ENCODE measurements around the gene CCDC82.
"Not testable (repeated sequence)": the region's sequence is repeated elsewhere in the genome, so short reads cannot be mapped to it uniquely, and the experiment has no call there.

The CCDC82 gene

GRCh38 chr11:96389720-96390487, at the start of gene CCDC82, which contains the start of gene JRKL:
Gene CCDC82, minus strand, starts transcription at chr11:96389912. Its CDS starts 5,165 bp downstream, at chr11:96384747.
Gene JRKL, plus strand, starts transcription at chr11:96390013. Its CDS starts 637 bp downstream, at chr11:96390650.
- peak within 1 kb of the TSS; percentile 76 for H3K9ac ChIP-seq (ENCODE audit: low read depth, low read length)
- H3K4me3 ChIP-seq (ENCODE audit: low read depth, low read length) = peak within 1 kb of the TSS; percentile 86
- no peaks in the 10 kb centered on the region for H3K9me3 ChIP-seq (ENCODE audit: control insufficient read depth, insufficient read depth, low read length)
- H3K4me1 ChIP-seq (ENCODE audit: control insufficient read depth, insufficient read depth, low read length) = peaks cover 3% of the 10 kb centered on the region
- no peaks in the 10 kb centered on the region for H3K36me3 ChIP-seq (ENCODE audit: control insufficient read depth, insufficient read depth, low read length)
- no peaks in the 10 kb centered on the region for H3K27me3 ChIP-seq (ENCODE audit: control insufficient read depth, insufficient read depth, low read length)

DNA sequence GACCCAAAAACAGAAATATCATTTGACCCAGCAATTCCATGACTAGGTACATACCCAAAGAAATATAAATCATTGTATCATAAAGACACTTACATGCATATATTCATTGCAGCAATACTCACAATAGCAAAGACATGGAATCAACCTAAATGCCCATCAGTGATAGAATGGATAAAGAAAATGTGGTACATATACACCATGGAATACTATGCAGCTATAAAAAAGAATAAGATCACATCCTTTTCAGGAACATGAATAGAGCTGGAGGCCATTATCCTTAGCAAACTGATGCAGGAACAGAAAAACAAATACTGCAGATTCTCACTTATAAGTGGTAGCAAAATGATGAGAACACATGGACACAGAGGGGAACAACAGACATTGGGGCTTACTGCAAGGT, 42.9 kb upstream of the CCDC82 start:
- H3K27me3 ChIP-seq (ENCODE audit: control insufficient read depth, insufficient read depth, low read length); H3K4me3 ChIP-seq (ENCODE audit: low read depth, low read length); H3K4me1 ChIP-seq (ENCODE audit: control insufficient read depth, insufficient read depth, low read length); H3K9ac ChIP-seq (ENCODE audit: low read depth, low read length); H3K36me3 ChIP-seq (ENCODE audit: control insufficient read depth, insufficient read depth, low read length); H3K9me3 ChIP-seq (ENCODE audit: control insufficient read depth, insufficient read depth, low read length): not testable (repeated sequence)

DNA sequence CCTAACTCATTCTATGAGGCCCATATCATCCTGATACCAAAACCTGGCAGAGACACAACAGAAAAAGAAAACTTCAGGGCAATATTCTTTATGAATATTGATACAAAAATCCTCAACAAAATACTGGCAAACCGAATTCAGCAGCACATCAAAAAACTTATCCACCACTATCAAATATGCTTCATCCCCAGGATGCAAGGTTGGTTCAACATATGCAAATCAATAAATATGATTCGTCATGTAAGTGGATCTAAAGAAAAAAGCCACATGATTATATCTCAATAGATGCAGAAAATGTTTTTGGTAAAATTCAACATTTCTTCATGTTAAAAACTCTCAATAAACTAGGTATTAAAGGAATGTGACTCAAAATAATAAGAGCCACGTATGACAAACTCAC, 41.0 kb upstream of the CCDC82 start:
- H3K9me3 ChIP-seq (ENCODE audit: control insufficient read depth, insufficient read depth, low read length) = no peaks in the 10 kb centered on the region
- H3K4me3 ChIP-seq (ENCODE audit: low read depth, low read length) = no peak overlapping the region
- H3K36me3 ChIP-seq (ENCODE audit: control insufficient read depth, insufficient read depth, low read length) = no peaks in the 10 kb centered on the region
- no peaks in the 10 kb centered on the region for H3K27me3 ChIP-seq (ENCODE audit: control insufficient read depth, insufficient read depth, low read length)
- no peaks in the 10 kb centered on the region for H3K4me1 ChIP-seq (ENCODE audit: control insufficient read depth, insufficient read depth, low read length)
- no peak overlapping the region for H3K9ac ChIP-seq (ENCODE audit: low read depth, low read length)

- no peak overlapping the region for H3K9ac ChIP-seq (ENCODE audit: low read depth, low read length)
- H3K9me3 ChIP-seq (ENCODE audit: control insufficient read depth, insufficient read depth, low read length) = no peaks in the 10 kb centered on the region
- no peaks in the 10 kb centered on the region for H3K4me1 ChIP-seq (ENCODE audit: control insufficient read depth, insufficient read depth, low read length)
- H3K27me3 ChIP-seq (ENCODE audit: control insufficient read depth, insufficient read depth, low read length) = no peaks in the 10 kb centered on the region
- H3K4me3 ChIP-seq (ENCODE audit: low read depth, low read length) = no peak overlapping the region
- H3K36me3 ChIP-seq (ENCODE audit: control insufficient read depth, insufficient read depth, low read length) = no peaks in the 10 kb centered on the region
Measured at GRCh38 chr11:96424693-96425092, 35.0 kb upstream of the CCDC82 start.

- Histone ChIP-seq H3K9ac (ENCODE audit: low read depth, low read length) (no peak overlapping the region), H3K4me1 (ENCODE audit: control insufficient read depth, insufficient read depth, low read length) (peaks cover 3% of the 10 kb centered on the region), H3K27me3 (ENCODE audit: control insufficient read depth, insufficient read depth, low read length) (no peaks in the 10 kb centered on the region), H3K36me3 (ENCODE audit: control insufficient read depth, insufficient read depth, low read length) (peaks cover 6% of the 10 kb centered on the region), H3K4me3 (ENCODE audit: low read depth, low read length) (no peak overlapping the region), H3K9me3 (ENCODE audit: control insufficient read depth, insufficient read depth, low read length) (no peaks in the 10 kb centered on the region)
Measured at GRCh38 chr11:96413408-96413807, 23.7 kb upstream of the CCDC82 start.

DNA sequence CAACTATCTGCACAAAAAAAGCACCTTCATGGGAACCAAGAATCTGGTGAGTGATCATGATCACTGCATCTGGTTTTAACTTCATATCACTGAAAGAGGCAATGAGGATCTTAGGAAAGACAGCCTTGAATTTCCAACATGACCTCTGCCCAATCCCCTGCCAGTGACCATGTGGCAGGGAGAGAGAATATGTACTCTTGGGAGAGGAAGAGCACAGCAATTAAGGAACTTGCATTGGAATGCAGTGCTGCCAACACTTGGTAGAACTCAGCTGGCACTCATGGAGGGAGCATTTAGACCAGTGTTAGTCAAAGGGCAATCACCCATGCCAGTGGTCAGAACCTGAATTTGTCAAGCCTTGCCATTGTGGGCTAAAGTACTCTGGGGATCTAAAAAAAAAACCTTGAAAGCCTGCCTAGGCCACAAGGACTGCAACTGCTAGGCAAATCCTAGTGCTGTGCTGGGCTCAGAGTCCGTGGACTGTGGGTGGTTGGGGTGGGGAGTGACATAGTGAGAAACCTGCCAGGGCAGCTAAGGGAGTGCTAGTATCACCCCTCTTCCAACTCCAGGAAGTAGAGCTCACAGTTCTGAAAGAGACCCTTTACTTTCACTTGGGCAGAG, 23.2 kb upstream of the CCDC82 start:
- Histone ChIP-seq H3K9ac (ENCODE audit: low read depth, low read length) (no peak overlapping the region), H3K36me3 (ENCODE audit: control insufficient read depth, insufficient read depth, low read length) (peaks cover 6% of the 10 kb centered on the region), H3K4me3 (ENCODE audit: low read depth, low read length) (no peak overlapping the region), H3K27me3 (ENCODE audit: control insufficient read depth, insufficient read depth, low read length) (no peaks in the 10 kb centered on the region), H3K4me1 (ENCODE audit: control insufficient read depth, insufficient read depth, low read length) (peaks cover 3% of the 10 kb centered on the region), H3K9me3 (ENCODE audit: control insufficient read depth, insufficient read depth, low read length) (no peaks in the 10 kb centered on the region)

GRCh38 chr11:96411412-96411811, 21.7 kb upstream of the CCDC82 start:
- H3K9ac ChIP-seq (ENCODE audit: low read depth, low read length) = not testable (repeated sequence)
- H3K4me3 ChIP-seq (ENCODE audit: low read depth, low read length) = peak overlapping the region; percentile 45

DNA sequence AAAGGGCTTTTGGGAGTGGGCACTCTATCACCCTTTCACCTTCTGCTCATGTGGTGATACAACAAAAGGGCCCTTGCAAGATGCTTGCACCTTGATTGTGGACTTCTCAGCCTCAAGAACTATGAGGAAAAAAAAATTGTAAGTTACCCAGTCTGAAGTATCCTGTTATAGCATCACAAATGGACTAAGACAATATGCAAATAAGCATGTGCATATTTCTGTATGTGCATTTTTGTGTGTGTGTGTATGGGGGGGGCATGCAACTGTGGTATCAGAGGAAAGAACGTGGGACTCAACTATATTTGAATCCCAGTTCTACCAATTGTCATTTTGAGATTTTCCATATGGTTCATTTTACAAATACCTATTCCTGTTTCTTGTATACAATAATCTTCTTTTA, 11.0 kb upstream of the CCDC82 start:
- Histone ChIP-seq H3K4me3 (ENCODE audit: low read depth, low read length) (no peak overlapping the region), H3K9me3 (ENCODE audit: control insufficient read depth, insufficient read depth, low read length) (no peaks in the 10 kb centered on the region), H3K4me1 (ENCODE audit: control insufficient read depth, insufficient read depth, low read length) (no peaks in the 10 kb centered on the region), H3K27me3 (ENCODE audit: control insufficient read depth, insufficient read depth, low read length) (no peaks in the 10 kb centered on the region), H3K36me3 (ENCODE audit: control insufficient read depth, insufficient read depth, low read length) (no peaks in the 10 kb centered on the region), H3K9ac (ENCODE audit: low read depth, low read length) (no peak overlapping the region)

More at GRCh38 chr11:96411412-96411811, 21.7 kb upstream of the CCDC82 start:
- H3K36me3 ChIP-seq (ENCODE audit: control insufficient read depth, insufficient read depth, low read length); H3K9me3 ChIP-seq (ENCODE audit: control insufficient read depth, insufficient read depth, low read length); H3K4me1 ChIP-seq (ENCODE audit: control insufficient read depth, insufficient read depth, low read length); H3K27me3 ChIP-seq (ENCODE audit: control insufficient read depth, insufficient read depth, low read length): not testable (repeated sequence)

GRCh38 chr11:96397863-96398262, 8.2 kb upstream of the CCDC82 start:
- no peaks in the 10 kb centered on the region for H3K4me1 ChIP-seq (ENCODE audit: control insufficient read depth, insufficient read depth, low read length)
- H3K9me3 ChIP-seq (ENCODE audit: control insufficient read depth, insufficient read depth, low read length) = no peaks in the 10 kb centered on the region
- no peak overlapping the region for H3K9ac ChIP-seq (ENCODE audit: low read depth, low read length)
- no peaks in the 10 kb centered on the region for H3K36me3 ChIP-seq (ENCODE audit: control insufficient read depth, insufficient read depth, low read length)
- H3K4me3 ChIP-seq (ENCODE audit: low read depth, low read length) = no peak overlapping the region
- no peaks in the 10 kb centered on the region for H3K27me3 ChIP-seq (ENCODE audit: control insufficient read depth, insufficient read depth, low read length)

GRCh38 chr11:96396637-96397036, 6.9 kb upstream of the CCDC82 start:
- Histone ChIP-seq H3K9me3 (ENCODE audit: control insufficient read depth, insufficient read depth, low read length) (no peaks in the 10 kb centered on the region), H3K36me3 (ENCODE audit: control insufficient read depth, insufficient read depth, low read length) (no peaks in the 10 kb centered on the region), H3K27me3 (ENCODE audit: control insufficient read depth, insufficient read depth, low read length) (no peaks in the 10 kb centered on the region), H3K9ac (ENCODE audit: low read depth, low read length) (no peak overlapping the region), H3K4me3 (ENCODE audit: low read depth, low read length) (no peak overlapping the region), H3K4me1 (ENCODE audit: control insufficient read depth, insufficient read depth, low read length) (no peaks in the 10 kb centered on the region)

- Histone ChIP-seq H3K9me3 (ENCODE audit: control insufficient read depth, insufficient read depth, low read length) (no peaks in the 10 kb centered on the region), H3K27me3 (ENCODE audit: control insufficient read depth, insufficient read depth, low read length) (no peaks in the 10 kb centered on the region), H3K9ac (ENCODE audit: low read depth, low read length) (no peak overlapping the region), H3K36me3 (ENCODE audit: control insufficient read depth, insufficient read depth, low read length) (no peaks in the 10 kb centered on the region), H3K4me1 (ENCODE audit: control insufficient read depth, insufficient read depth, low read length) (no peaks in the 10 kb centered on the region), H3K4me3 (ENCODE audit: low read depth, low read length) (no peak overlapping the region)
Measured at GRCh38 chr11:96394773-96395172, 5.1 kb upstream of the CCDC82 start.

DNA sequence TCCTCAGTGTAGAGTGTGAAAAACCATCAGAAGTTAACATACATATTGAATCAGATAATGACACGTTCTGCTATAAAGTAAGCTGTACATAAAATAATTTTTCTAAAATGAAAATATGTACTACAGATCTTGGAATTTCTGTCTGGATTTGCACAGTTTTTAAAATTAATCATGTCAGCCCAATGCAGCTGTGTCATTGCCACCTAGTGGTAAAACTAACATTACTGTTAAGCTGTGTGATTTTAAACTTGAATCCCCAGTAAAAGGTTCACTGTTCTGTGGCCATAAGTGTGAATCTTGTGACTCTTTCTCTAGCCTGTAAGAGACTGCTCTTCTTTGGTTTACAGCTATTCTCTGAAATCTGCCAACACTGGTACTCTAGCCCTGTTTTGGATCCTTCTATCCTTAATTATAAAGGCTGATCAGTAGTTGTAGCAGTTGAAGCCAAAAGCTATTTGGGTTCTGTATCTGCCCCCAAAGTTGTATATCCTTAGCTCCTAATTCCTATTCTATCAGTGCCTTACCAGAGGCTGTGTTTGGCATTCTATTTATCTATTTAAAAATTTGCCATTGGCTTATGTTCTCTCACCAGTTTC, 4.1 kb upstream of the CCDC82 start:
- Histone ChIP-seq H3K4me1 (ENCODE audit: control insufficient read depth, insufficient read depth, low read length) (no peaks in the 10 kb centered on the region), H3K9ac (ENCODE audit: low read depth, low read length) (no peak overlapping the region), H3K4me3 (ENCODE audit: low read depth, low read length) (no peak overlapping the region), H3K9me3 (ENCODE audit: control insufficient read depth, insufficient read depth, low read length) (no peaks in the 10 kb centered on the region), H3K27me3 (ENCODE audit: control insufficient read depth, insufficient read depth, low read length) (no peaks in the 10 kb centered on the region), H3K36me3 (ENCODE audit: control insufficient read depth, insufficient read depth, low read length) (no peaks in the 10 kb centered on the region)
